AG04449 (cell line): Measurements from ENCODE around the gene NXPH4.

Experiments
- CTCF ChIA-PET: fragments of 350-600 bp; formaldehyde crosslinking; extraction: SDS; loops from one replicate; lab custom pipeline; 2021; ENCODE audit warnings: antibody characterized with exemption; lab: Yijun Ruan, JAX
- POLR2A ChIA-PET: fragments of 400-600, 350-600 bp; formaldehyde crosslinking; extraction: SDS; loops from one replicate; lab custom pipeline; 2020; ENCODE audit warnings: antibody characterized with exemption, inconsistent platforms; lab: Yijun Ruan, JAX
- DNase-seq: peaks from one replicate; pipeline ENCODE4 v3.0.0-alpha.2; 2010; ENCODE audit warnings: low read depth, low spot score
- H3K4me3 ChIP-seq: 2 replicates; pipeline ENCODE4 v1.5.1; 2011; ENCODE audit warnings: low read depth, mild to moderate bottlenecking, control low read depth, low read length
- CTCF ChIP-seq: IDR thresholded peaks from one replicate; pipeline ENCODE4 v1.5.1; 2011; ENCODE audit warnings: mild to moderate bottlenecking, moderate library complexity, low read length, control low read depth, inconsistent platforms; ENCODE audit not compliant: insufficient read depth; ENCODE audit errors: missing control alignments

Gene NXPH4

GRCh38 chr12:57258977-57259970 is 42.7 kb downstream of the NXPH4 start:
- ChIA-PET CTCF (interaction anchor here (0.6 to 38.5 kb wide), 8 partner anchors 8 to 198 kb away, joined by 3 to 880 read pairs (median 5); partner anchors contain the start of genes GLI1, INHBE and STAC3), POLR2A (interaction anchor here (1.5 kb wide), 1 partner anchor 199 kb away, joined by 5 read pairs; no protein-coding TSS in a partner anchor)
- H3K4me3 ChIP-seq = no peak overlapping the region
- no peak for DNase-seq
- TF ChIP-seq CTCF = no peak

GRCh38 chr12:57260366-57260765 is 43.8 kb downstream of the NXPH4 start:
- DNase-seq = no peak
- no peak for TF ChIP-seq CTCF
- CTCF ChIA-PET = interaction anchor here (1.2 to 38.5 kb wide), 8 partner anchors 9 to 197 kb away, joined by 3 to 880 read pairs (median 6); partner anchors contain the start of genes GLI1, INHBE and STAC3
- POLR2A ChIA-PET = interaction anchor here (1.5 kb wide), 1 partner anchor 198 kb away, joined by 5 read pairs; no protein-coding TSS in a partner anchor
- no peak overlapping the region for H3K4me3 ChIP-seq

- POLR2A ChIA-PET = interaction anchor here (0.6 to 1.0 kb wide), 2 partner anchors 11 to 32 kb away, joined by 3 read pairs; partner anchors contain the start of gene SHMT2
- CTCF ChIA-PET = interaction anchor here (0.9 to 38.5 kb wide), 10 partner anchors 8 to 196 kb away, joined by 3 to 880 read pairs (median 8); partner anchors contain the start of genes GLI1, INHBE and STAC3
- TF ChIP-seq CTCF = no peak
- DNase-seq = no peak
- no peak overlapping the region for H3K4me3 ChIP-seq
Measured at GRCh38 chr12:57261428-57261865, 44.9 kb downstream of the NXPH4 start.

GRCh38 chr12:57262126-57262822 is 45.7 kb downstream of the NXPH4 start:
- no peak for DNase-seq
- POLR2A ChIA-PET = no interaction called here
- CTCF ChIA-PET = interaction anchor here (0.9 to 38.5 kb wide), 9 partner anchors 8 to 195 kb away, joined by 3 to 880 read pairs (median 31); partner anchors contain the start of genes GLI1, INHBE and STAC3
- no peak for TF ChIP-seq CTCF
- H3K4me3 ChIP-seq = no peak overlapping the region

- no peak for TF ChIP-seq CTCF
- ChIA-PET CTCF (interaction anchor here (1.0 to 38.5 kb wide), 7 partner anchors 10 to 194 kb away, joined by 3 to 880 read pairs (median 31); partner anchors contain the start of genes GLI1, INHBE and STAC3), POLR2A (no interaction called here)
- DNase-seq = no peak
- no peak overlapping the region for H3K4me3 ChIP-seq
Measured at GRCh38 chr12:57263096-57263495, 46.5 kb downstream of the NXPH4 start.
